Head of caudate nucleus (tissue), 42 donors: ENCODE data around the gene GIMAP4.
"Not testable (repeated sequence)": the region's sequence is repeated elsewhere in the genome, so short reads cannot be mapped to it uniquely, and the experiment has no call there.

Experiments used
- DNase-seq, 42 donors: peaks; one replicate each; pipeline versions ENCODE4 v3.0.0 to v3.0.0-alpha.2; 2020 to 2021; ENCODE audit warnings: mixed read lengths in 7 of 42
- intact Hi-C: fragments of 100-400 bp; cut with DNase I; formaldehyde crosslinking; loops from one replicate; pipeline ENCODE4 v1.15.0; 2022

The GIMAP4 gene

GRCh38 chr7:150567169-150567568 lies at the start of gene GIMAP4:
GIMAP4 (plus strand) TSS chr7:150567390; CDS start chr7:150569902, 2,512 bp downstream.
- intact Hi-C loops: no loop called here
- DNase-seq: peak in 10 of 42 donors; percentile 5 to 50 (median 19)

GRCh38 chr7:150519310-150519709 lies 47.9 kb upstream of the GIMAP4 start:
- intact Hi-C loops: no loop called here
- DNase-seq: no peak

- no peak for DNase-seq
- intact Hi-C loops: no loop called here
These were observed 47.0 kb upstream of the GIMAP4 start for GRCh38 chr7:150520145-150520544.

GRCh38 chr7:150522931-150523330 lies 44.3 kb upstream of the GIMAP4 start:
- DNase-seq, intact Hi-C loops: not testable (repeated sequence)

GRCh38 chr7:150524018-150524417 lies 43.2 kb upstream of the GIMAP4 start:
- intact Hi-C loops: no loop called here
- DNase-seq: no peak

GRCh38 chr7:150531704-150532103 lies 35.5 kb upstream of the GIMAP4 start:
- intact Hi-C loops: no loop called here

GRCh38 chr7:150538259-150538658 lies 28.9 kb upstream of the GIMAP4 start:
- no peak for DNase-seq
- intact Hi-C loops: no loop called here

More at GRCh38 chr7:150531704-150532103, 35.5 kb upstream of the GIMAP4 start:
- no peak for DNase-seq

- intact Hi-C loops: no loop called here
- no peak for DNase-seq
These were observed 14.0 kb upstream of the GIMAP4 start for GRCh38 chr7:150553163-150553562.

- DNase-seq: no peak
- intact Hi-C loops: no loop called here
These were observed 10.6 kb upstream of the GIMAP4 start for GRCh38 chr7:150556521-150557138.

GRCh38 chr7:150560486-150560885 lies 6.7 kb upstream of the GIMAP4 start:
- peak in 1 of 42 donors; percentile 4 for DNase-seq
- intact Hi-C loops: no loop called here

GRCh38 chr7:150562919-150563318 lies 4.3 kb upstream of the GIMAP4 start:
- intact Hi-C loops: no loop called here
- no peak for DNase-seq

GRCh38 chr7:150564006-150564405 lies 3.2 kb upstream of the GIMAP4 start:
- DNase-seq: no peak
- intact Hi-C loops: no loop called here

GRCh38 chr7:150564566-150564965 lies 2.6 kb upstream of the GIMAP4 start:
- no peak for DNase-seq
- intact Hi-C loops: no loop called here

GRCh38 chr7:150565239-150565638 lies 2.0 kb upstream of the GIMAP4 start:
- DNase-seq: no peak
- intact Hi-C loops: no loop called here

GRCh38 chr7:150566123-150566522 lies 1.1 kb upstream of the GIMAP4 start:
- DNase-seq: no peak
- intact Hi-C loops: no loop called here

GRCh38 chr7:150566572-150566971 lies 618 bp upstream of the GIMAP4 start:
- intact Hi-C loops: no loop called here
- no peak for DNase-seq

GRCh38 chr7:150567871-150568301 lies 696 bp downstream of the GIMAP4 start:
- peak in 2 of 42 donors; percentile 11 to 28 for DNase-seq
- intact Hi-C loops: no loop called here

- no peak for DNase-seq
- intact Hi-C loops: no loop called here
These were observed 1.5 kb downstream of the GIMAP4 start for GRCh38 chr7:150568714-150569113.

- intact Hi-C loops: no loop called here
- DNase-seq: no peak
These were observed 2.2 kb downstream of the GIMAP4 start for GRCh38 chr7:150569245-150569955.

- intact Hi-C loops: no loop called here
- DNase-seq: peak in 6 of 42 donors; percentile 10 to 56 (median 26)
These were observed 3.6 kb downstream of the GIMAP4 start for GRCh38 chr7:150570556-150571465.
